PC-3 (cell line): Measurements from ENCODE around the gene HSD17B4. TPM values are rescaled to one million over a fixed set of nuclear protein-coding genes. Genes with fewer than 3 reads are reported as not detected.

Experiments
- ATAC-seq: fragments of 200-7000 bp; cut with Tn5 transposase; 2 replicates; pipeline ENCODE4 v1.9.1; 2020; ENCODE audit warnings: mild to moderate bottlenecking, moderate library complexity
- BruUV-seq: library from RNA; stranded (reverse); fragments of 400-500 nt; replicated peaks from 2 replicates; lab custom pipeline; 2021; lab: Mats Ljungman, UMichigan
- CTCF ChIA-PET: fragments of 300-600 bp; sonication (Branson Sonifier 250); formaldehyde crosslinking; loops from one replicate; lab custom pipeline; 2022; ENCODE audit warnings: antibody characterized with exemption; lab: Charles Lee
- POLR2A ChIA-PET: fragments of 300-600 bp; sonication (Branson Sonifier 250); formaldehyde crosslinking; loops from one replicate; lab custom pipeline; 2022; ENCODE audit warnings: antibody characterized with exemption; ENCODE audit not compliant: unreplicated experiment; lab: Charles Lee
- DNase-seq: peaks from one replicate; pipeline ENCODE4 v3.0.0-alpha.2; 2015
- H2AFZ ChIP-seq: fragments of 300-600 bp; sonication (generic); 2 replicates; pipeline ENCODE4 v1.6.0; 2016; ENCODE audit warnings: antibody characterized with exemption, low read length
- H3F3A ChIP-seq: fragments of 300-600 bp; sonication (generic); one replicate; pipeline ENCODE4 v1.6.0; 2017; ENCODE audit warnings: antibody characterized with exemption, low read length, control low read depth, mild to moderate bottlenecking; ENCODE audit not compliant: unreplicated experiment
- H3K27ac ChIP-seq: fragments of 300-600 bp; sonication (generic); 2 replicates; pipeline ENCODE4 v1.5.1; 2016; ENCODE audit warnings: mild to moderate bottlenecking, low read length
- H3K27me3 ChIP-seq: fragments of 300-600 bp; sonication (generic); 2 replicates; pipeline ENCODE4 v1.6.1; 2016; ENCODE audit warnings: low read length, mixed read lengths
- H3K36me3 ChIP-seq: fragments of 300-600 bp; sonication (generic); 2 replicates; pipeline ENCODE4 v1.6.1; 2016; ENCODE audit warnings: low read depth, mixed run types, low read length, mixed read lengths
- H3K4me1 ChIP-seq: fragments of 300-600 bp; sonication (generic); 2 replicates; pipeline ENCODE4 v1.5.1; 2016; ENCODE audit warnings: low read length; ENCODE audit not compliant: insufficient read depth
- H3K4me2 ChIP-seq: fragments of 300-600 bp; sonication (generic); 2 replicates; pipeline ENCODE4 v1.6.0; 2016; ENCODE audit warnings: low read length
- H3K4me3 ChIP-seq: fragments of 300-600 bp; sonication (generic); 2 replicates; pipeline ENCODE4 v1.5.1; 2016; ENCODE audit warnings: mild to moderate bottlenecking, low read length, mixed read lengths
- H3K79me2 ChIP-seq: fragments of 300-600 bp; sonication (generic); 2 replicates; pipeline ENCODE4 v1.6.1; 2017; ENCODE audit warnings: low read length, mixed read lengths
- H3K9ac ChIP-seq: fragments of 300-600 bp; sonication (generic); 2 replicates; pipeline ENCODE4 v1.6.0; 2016; ENCODE audit warnings: mild to moderate bottlenecking, low read length
- H3K9me2 ChIP-seq: fragments of 300-600 bp; sonication (generic); replicated peaks from 2 replicates; pipeline ENCODE4 v1.6.1; 2016; ENCODE audit warnings: mixed run types, low read length, mixed read lengths
- H3K9me3 ChIP-seq: fragments of 300-600 bp; sonication (generic); 2 replicates; pipeline ENCODE4 v1.6.1; 2016; ENCODE audit warnings: low read length, mixed read lengths
- H4K20me1 ChIP-seq: fragments of 300-600 bp; sonication (generic); 2 replicates; pipeline ENCODE4 v1.6.1; 2016; ENCODE audit warnings: low read length, mixed read lengths
- CTCF ChIP-seq: fragments of 300-600 bp; sonication (generic); conservative IDR thresholded peaks from 2 replicates; pipeline ENCODE4 v1.5.1; 2017; ENCODE audit warnings: antibody characterized with exemption, low read depth, mild to moderate bottlenecking, low read length
- EZH2 ChIP-seq: fragments of 300-600 bp; sonication (generic); IDR thresholded peaks from one replicate; pipeline ENCODE4 v1.6.1; 2017; ENCODE audit warnings: antibody characterized with exemption, mild to moderate bottlenecking, low read length; ENCODE audit not compliant: unreplicated experiment
- EZH2phosphoT487 ChIP-seq: fragments of 300-600 bp; sonication (generic); IDR thresholded peaks from 2 replicates; pipeline ENCODE4 v1.6.1; 2018; ENCODE audit warnings: mild to moderate bottlenecking, antibody characterized with exemption, low read length, borderline replicate concordance
- intact Hi-C: fragments of 100-400 bp; cut with micrococcal nuclease; formaldehyde crosslinking; loops from 2 replicates; pipeline ENCODE4 v1.9.0; 2023
- total RNA-seq: library from RNA; depleted of rRNA; stranded (reverse); fragments of >200 nt; gene quantifications from 2 replicates; pipeline ENCODE4 v1.2.3, GENCODE V29; 2014

The HSD17B4 gene
- total RNA-seq, 1 experiment from 2014 or later = 165 TPM

DNA sequence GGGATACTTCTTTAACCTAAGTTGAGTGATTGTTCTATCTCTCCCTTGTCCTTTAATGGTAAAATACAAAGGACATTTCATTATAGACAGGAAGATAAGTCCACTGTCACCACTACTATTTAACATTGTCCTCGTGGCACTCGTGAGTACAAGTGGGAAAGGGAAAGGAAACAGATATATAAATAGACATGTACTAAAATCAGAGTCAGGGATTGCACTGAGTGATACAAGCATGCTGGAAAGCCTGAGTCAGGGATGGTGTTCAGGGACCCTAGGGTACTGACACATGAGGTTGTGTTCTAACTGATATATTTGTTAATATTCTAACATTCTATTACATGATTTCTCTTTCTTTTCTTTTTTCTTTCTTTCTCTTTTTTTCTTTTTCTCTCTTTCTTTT lies 102.3 kb downstream of the HSD17B4 start:
- ChIA-PET CTCF (no interaction called here), POLR2A (no interaction called here)
- no peaks in the 10 kb centered on the region for H3K27me3 ChIP-seq
- H3K9me3 ChIP-seq = no peaks in the 10 kb centered on the region
- no peak for ATAC-seq
- TF ChIP-seq EZH2 = no peak
- no peak for TF ChIP-seq CTCF
- no peak for TF ChIP-seq EZH2phosphoT487
- H3F3A ChIP-seq = no peaks in the 10 kb centered on the region
- H3K27ac ChIP-seq = no peak overlapping the region
- no peak overlapping the region for H3K4me3 ChIP-seq
- intact Hi-C loops = no loop called here
- H3K79me2 ChIP-seq = no peaks in the 10 kb centered on the region
- DNase-seq = no peak
- H3K36me3 ChIP-seq = no peaks in the 10 kb centered on the region
- no peak overlapping the region for H3K4me2 ChIP-seq
- H4K20me1 ChIP-seq = no peaks in the 10 kb centered on the region
- H3K9me2 ChIP-seq = no peaks in the 10 kb centered on the region
- no peak overlapping the region for H3K9ac ChIP-seq
- no peak overlapping the region for H2AFZ ChIP-seq
- BruUV-seq = no TSS peak
- no peaks in the 10 kb centered on the region for H3K4me1 ChIP-seq

GRCh38 chr5:119570910-119571309 lies 118.6 kb downstream of the HSD17B4 start:
- Histone ChIP-seq H4K20me1 (no peaks in the 10 kb centered on the region), H3K79me2 (no peaks in the 10 kb centered on the region), H3K9me3 (no peaks in the 10 kb centered on the region), H3K4me2 (no peak overlapping the region), H3K9me2 (no peaks in the 10 kb centered on the region), H2AFZ (no peak overlapping the region), H3F3A (no peaks in the 10 kb centered on the region), H3K27ac (no peak overlapping the region), H3K36me3 (no peaks in the 10 kb centered on the region), H3K9ac (no peak overlapping the region), H3K27me3 (no peaks in the 10 kb centered on the region), H3K4me3 (no peak overlapping the region), H3K4me1 (no peaks in the 10 kb centered on the region)
- ATAC-seq (no peak), DNase-seq (no peak)
- BruUV-seq = no TSS peak
- ChIA-PET POLR2A (no interaction called here), CTCF (no interaction called here)
- intact Hi-C loops = no loop called here
- TF ChIP-seq EZH2 = no peak
- TF ChIP-seq CTCF = no peak
- no peak for TF ChIP-seq EZH2phosphoT487

DNA sequence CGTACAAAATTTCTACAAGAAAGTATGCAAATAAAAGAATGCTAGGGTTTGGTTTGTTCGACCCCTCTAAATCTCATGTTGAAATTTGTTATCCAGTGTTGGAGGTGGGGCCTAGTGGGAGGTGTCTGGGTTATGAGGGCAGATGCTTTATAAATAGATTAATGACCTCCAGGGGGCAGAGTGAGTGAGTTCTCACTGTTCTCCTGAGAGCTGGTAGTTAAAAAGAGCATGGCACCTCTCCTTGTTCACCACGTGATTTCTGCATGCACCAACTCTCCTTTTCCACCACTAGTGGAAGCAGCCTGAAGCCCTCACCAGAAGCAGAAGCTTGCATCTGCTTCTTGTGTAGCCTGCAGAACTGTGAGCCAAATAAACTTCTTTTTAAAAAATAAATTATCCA lies 126.6 kb downstream of the HSD17B4 start:
- Histone ChIP-seq H3K27me3 (no peaks in the 10 kb centered on the region), H2AFZ (no peak overlapping the region), H3F3A (no peaks in the 10 kb centered on the region), H3K36me3 (no peaks in the 10 kb centered on the region), H3K4me1 (no peaks in the 10 kb centered on the region), H3K4me2 (no peak overlapping the region), H3K79me2 (no peaks in the 10 kb centered on the region), H4K20me1 (no peaks in the 10 kb centered on the region), H3K27ac (no peak overlapping the region), H3K9me2 (no peaks in the 10 kb centered on the region), H3K4me3 (no peak overlapping the region), H3K9me3 (no peaks in the 10 kb centered on the region), H3K9ac (no peak overlapping the region)
- ATAC-seq (peak; percentile 74), DNase-seq (peak; percentile 55)
- BruUV-seq = no TSS peak
- CTCF ChIA-PET = no interaction called here
- POLR2A ChIA-PET = no interaction called here
- intact Hi-C loops = no loop called here
- TF ChIP-seq CTCF = peak; percentile 50; the same call in 1 of the 2 replicates
- TF ChIP-seq EZH2 = no peak
- TF ChIP-seq EZH2phosphoT487 = no peak
